ENCODE measurements around the gene NDUFS8.
"Not testable (repeated sequence)": the region's sequence is repeated elsewhere in the genome, so short reads cannot be mapped to it uniquely, and the experiment has no call there.

- TF ChIP-seq CTCF (IDR thresholded peaks at IDR 0.05; ENCODE audit: insufficient read depth, low read length); POLR2AphosphoS5 (IDR thresholded peaks at IDR 0.05; ENCODE audit: low read depth): not testable (repeated sequence)
Measured at GRCh38 chr11:67985302-67985701, 45.2 kb upstream of the NDUFS8 start.

Data from HL-60 (cell line).